Esophagus (tissue), 2 donors: ENCODE data around the gene EMX2. TPM values are rescaled to one million over a fixed set of nuclear protein-coding genes. Genes with fewer than 3 reads are reported as not detected.

Source experiments
- H3K27ac ChIP-seq, 2 donors: one replicate each; pipeline ENCODE4 v1.5.1; 2013; ENCODE audit warnings: low read depth in 2 of 2, mild to moderate bottlenecking in 2 of 2, inconsistent platforms in 1 of 2, low read length in 1 of 2, moderate library complexity in 1 of 2
- H3K27me3 ChIP-seq, 2 donors: one replicate each; pipeline ENCODE4 v1.6.1; 2013; ENCODE audit warnings: low read length in 2 of 2, control low read depth in 1 of 2, mild to moderate bottlenecking in 1 of 2; ENCODE audit not compliant: insufficient read depth in 2 of 2, control insufficient read depth in 1 of 2
- H3K36me3 ChIP-seq, 2 donors: one replicate each; pipeline ENCODE4 v1.6.1; 2013; ENCODE audit warnings: low read length in 1 of 2; ENCODE audit not compliant: control insufficient read depth in 2 of 2, insufficient read depth in 2 of 2
- H3K4me1 ChIP-seq, 2 donors: one replicate each; pipeline ENCODE4 v1.6.1; 2013; ENCODE audit warnings: low read length in 1 of 2; ENCODE audit not compliant: control insufficient read depth in 2 of 2, insufficient read depth in 2 of 2
- H3K4me3 ChIP-seq, 2 donors: one replicate each; pipeline ENCODE4 v1.5.1; 2013; ENCODE audit warnings: low read length in 2 of 2, mild to moderate bottlenecking in 2 of 2, low read depth in 1 of 2, moderate library complexity in 1 of 2
- H3K9me3 ChIP-seq, 2 donors: one replicate each; pipeline ENCODE4 v1.6.1; 2013; ENCODE audit warnings: mild to moderate bottlenecking in 2 of 2, low read depth in 1 of 2, low read length in 1 of 2, moderate library complexity in 1 of 2; ENCODE audit not compliant: control insufficient read depth in 2 of 2, insufficient read depth in 1 of 2
- WGBS, 2 donors: extraction: QIAGEN DNeasy Blood & Tissue Kit; methylation state at CpG; one replicate each; pipeline ENCODE4 v1.1.7; 2013; 5-methylcytosine and 5-hydroxymethylcytosine counted together
- polyA plus RNA-seq, 2 donors: library from polyadenylated mRNA; stranded (reverse); fragments of 200-250 nt; gene quantifications; one replicate each; pipeline ENCODE4 v1.2.3, GENCODE V29; 2013
- donor health status: healthy with polysubstance abuse.
- donor health status: Bipolar disorder and iron deficiency.

Gene EMX2
- under 1 TPM; 0.10 to 0.15 TPM for polyA plus RNA-seq

DNA sequence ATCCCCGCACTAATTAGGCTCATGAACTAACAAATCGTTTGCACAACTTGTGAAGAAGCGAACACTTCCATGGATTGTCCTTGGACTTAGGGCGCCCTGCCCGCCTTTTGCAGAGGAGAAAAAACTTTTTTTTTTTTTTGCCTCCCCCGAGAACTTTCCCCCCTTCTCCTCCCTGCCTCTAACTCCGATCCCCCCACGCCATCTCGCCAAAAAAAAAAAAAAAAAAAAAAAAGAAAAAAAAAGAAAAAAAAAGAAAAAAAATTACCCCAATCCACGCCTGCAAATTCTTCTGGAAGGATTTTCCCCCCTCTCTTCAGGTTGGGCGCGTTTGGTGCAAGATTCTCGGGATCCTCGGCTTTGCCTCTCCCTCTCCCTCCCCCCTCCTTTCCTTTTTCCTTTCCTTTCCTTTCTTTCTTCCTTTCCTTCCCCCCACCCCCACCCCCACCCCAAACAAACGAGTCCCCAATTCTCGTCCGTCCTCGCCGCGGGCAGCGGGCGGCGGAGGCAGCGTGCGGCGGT is at the start of gene EMX2:
Gene EMX2, plus strand, starts transcription at position 41 of the 519 bp plus-strand sequence. CDS start 522 bp downstream, outside the sequence.
- peak within 1 kb of the TSS; percentile 31 to 37 for H3K4me3 ChIP-seq
- H3K27me3 ChIP-seq, result peaks cover 0 to 56% of the 10 kb centered on the region in 2 donors
- WGBS, 2 donors, result 8 to 16% methylated on average over 24 to 26 of the region's 26 CpGs
- H3K36me3 ChIP-seq, result no peaks in the 10 kb centered on the region
- peaks cover 0 to 2% of the 10 kb centered on the region in 2 donors for H3K9me3 ChIP-seq
- H3K4me1 ChIP-seq, result peaks cover 12 to 14% of the 10 kb centered on the region in 2 donors
- no peak within 1 kb of the TSS for H3K27ac ChIP-seq

DNA sequence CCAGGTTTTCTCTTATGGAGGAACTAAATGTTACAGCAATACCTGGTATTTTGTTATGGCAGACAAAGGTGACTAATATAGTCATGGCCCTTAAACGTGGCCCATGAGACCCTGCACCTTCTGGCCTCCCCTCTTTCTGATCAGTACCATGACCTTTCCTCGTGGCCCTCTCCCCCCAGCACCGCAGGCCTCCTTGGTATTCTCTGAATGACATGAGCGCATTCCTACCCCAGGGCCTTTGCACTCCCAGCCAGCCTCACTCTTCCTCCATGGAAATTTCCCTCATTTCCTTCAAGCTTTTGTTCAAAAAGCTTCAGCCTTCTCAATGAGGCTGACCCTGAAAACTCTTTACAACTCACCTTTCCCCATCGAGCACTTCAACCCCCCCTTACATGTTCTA is 46.5 kb upstream of the EMX2 start:
- H3K9me3 ChIP-seq, result no peaks in the 10 kb centered on the region
- H3K36me3 ChIP-seq, result no peaks in the 10 kb centered on the region
- 41 to 45% methylated on average over 5 of the region's 5 CpGs for WGBS, 2 donors
- H3K27ac ChIP-seq, result no peak overlapping the region
- no peaks in the 10 kb centered on the region for H3K4me1 ChIP-seq
- H3K4me3 ChIP-seq, result no peak overlapping the region
- no peaks in the 10 kb centered on the region for H3K27me3 ChIP-seq

DNA sequence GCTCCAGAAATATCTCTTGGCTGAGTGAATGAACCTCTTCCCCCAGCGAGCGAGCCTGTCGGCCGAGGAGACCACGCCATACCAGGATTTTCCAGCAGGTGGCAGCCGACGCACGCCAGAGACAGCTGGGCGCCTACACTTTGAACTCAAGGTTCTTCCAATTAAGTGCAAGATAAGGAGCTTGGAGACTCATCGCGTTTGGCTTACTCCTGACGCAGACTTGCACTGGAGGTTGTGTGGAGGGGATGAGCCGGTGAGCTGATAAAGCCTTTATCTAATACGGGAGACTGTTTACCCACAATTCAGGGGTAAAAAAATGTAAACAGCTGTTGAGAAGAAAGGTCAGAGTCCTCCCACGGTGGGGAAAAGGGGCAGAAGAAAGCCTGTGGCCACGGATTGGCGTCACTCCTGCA is 45.9 kb upstream of the EMX2 start:
- H3K27ac ChIP-seq, result no peak overlapping the region
- no peak overlapping the region for H3K4me3 ChIP-seq
- H3K9me3 ChIP-seq, result no peaks in the 10 kb centered on the region
- H3K4me1 ChIP-seq, result no peaks in the 10 kb centered on the region
- no peaks in the 10 kb centered on the region for H3K27me3 ChIP-seq
- 7% methylated on average over 17 of the region's 17 CpGs for WGBS, 2 donors
- H3K36me3 ChIP-seq, result no peaks in the 10 kb centered on the region

DNA sequence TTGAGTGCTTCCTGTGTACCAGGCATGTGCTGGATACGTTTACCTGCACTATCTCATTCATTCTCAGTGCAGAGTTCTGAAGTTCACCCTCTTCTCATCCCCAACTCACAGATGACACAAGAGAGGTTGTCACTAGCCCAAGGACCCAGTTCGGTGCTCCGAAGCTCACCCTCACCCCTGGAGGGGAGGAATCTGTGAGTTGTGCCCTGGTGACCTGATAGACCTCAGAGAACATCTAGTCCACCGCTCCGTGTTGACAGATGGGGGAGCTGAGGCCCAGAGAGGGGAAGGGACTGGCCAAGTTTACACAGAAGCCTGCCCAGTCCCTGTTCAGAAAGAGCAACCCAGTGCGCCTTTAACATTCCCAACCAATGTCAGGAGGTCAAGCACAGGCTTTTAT is 44.8 kb upstream of the EMX2 start:
- H3K36me3 ChIP-seq, result no peaks in the 10 kb centered on the region
- H3K27me3 ChIP-seq, result no peaks in the 10 kb centered on the region
- H3K9me3 ChIP-seq, result no peaks in the 10 kb centered on the region
- no peak overlapping the region for H3K27ac ChIP-seq
- 73 to 79% methylated on average over 6 of the region's 6 CpGs for WGBS, 2 donors
- H3K4me3 ChIP-seq, result no peak overlapping the region
- H3K4me1 ChIP-seq, result no peaks in the 10 kb centered on the region

DNA sequence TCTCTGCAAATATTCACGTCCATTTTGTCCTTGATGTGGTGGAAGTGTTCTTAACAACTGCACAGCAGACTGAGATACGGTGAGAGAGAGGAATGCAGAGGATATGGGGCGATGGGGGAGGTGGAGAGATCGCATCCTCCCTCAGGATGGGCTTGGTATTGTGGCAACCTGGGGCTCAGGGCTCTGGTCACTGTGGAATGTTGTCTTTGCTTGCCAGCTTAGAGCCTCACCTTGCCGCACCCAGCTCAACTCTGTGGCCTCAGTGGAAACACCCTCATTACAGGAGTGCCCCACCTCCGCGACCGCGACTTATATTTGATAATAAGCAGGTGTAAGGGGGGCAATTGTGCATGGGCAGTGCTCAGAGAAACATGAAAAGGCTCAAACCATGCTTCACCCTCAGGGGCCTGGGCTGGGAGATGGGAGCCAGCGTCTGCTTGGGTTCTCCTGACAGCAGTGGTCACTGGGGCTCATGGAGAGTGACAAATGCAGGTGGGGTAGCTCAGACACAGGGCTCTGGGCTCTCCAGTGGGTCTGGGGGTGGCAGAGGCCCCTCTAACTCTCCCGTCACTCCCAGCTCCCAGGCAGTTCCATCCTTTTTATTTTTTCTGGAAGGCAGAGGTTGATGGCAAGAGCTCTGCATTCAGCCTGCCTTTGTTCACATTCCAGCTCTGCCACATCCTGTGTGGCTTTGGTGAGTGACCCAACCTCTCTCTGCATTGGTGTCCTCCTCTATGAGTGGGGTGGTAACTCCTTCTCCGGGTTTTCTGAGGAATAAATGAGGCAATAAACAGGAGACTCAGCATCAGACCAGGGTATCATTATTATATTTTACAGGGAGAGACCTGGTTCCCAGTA is 43.1 kb upstream of the EMX2 start:
- no peaks in the 10 kb centered on the region for H3K9me3 ChIP-seq

GRCh38 chr10:117500456-117500855 is 42.1 kb upstream of the EMX2 start:
- WGBS, 2 donors, result 83% methylated on average over 5 of the region's 5 CpGs
- no peaks in the 10 kb centered on the region for H3K9me3 ChIP-seq
- no peak overlapping the region for H3K27ac ChIP-seq
- no peaks in the 10 kb centered on the region for H3K36me3 ChIP-seq
- no peaks in the 10 kb centered on the region for H3K4me1 ChIP-seq
- H3K27me3 ChIP-seq, result no peaks in the 10 kb centered on the region
- H3K4me3 ChIP-seq, result no peak overlapping the region

More for the DNA sequence above, 43.1 kb upstream of the EMX2 start:
- no peaks in the 10 kb centered on the region for H3K36me3 ChIP-seq
- no peak overlapping the region for H3K27ac ChIP-seq
- H3K4me1 ChIP-seq, result no peaks in the 10 kb centered on the region
- no peak overlapping the region for H3K4me3 ChIP-seq
- H3K27me3 ChIP-seq, result no peaks in the 10 kb centered on the region
- 75 to 78% methylated on average over 12 of the region's 12 CpGs for WGBS, 2 donors

GRCh38 chr10:117501460-117502035 is 41.0 kb upstream of the EMX2 start:
- H3K27ac ChIP-seq, result no peak overlapping the region
- peaks cover 0 to 5% of the 10 kb centered on the region in 2 donors for H3K27me3 ChIP-seq
- 79 to 84% methylated on average over 12 of the region's 12 CpGs for WGBS, 2 donors
- H3K4me3 ChIP-seq, result no peak overlapping the region
- no peaks in the 10 kb centered on the region for H3K4me1 ChIP-seq
- H3K36me3 ChIP-seq, result no peaks in the 10 kb centered on the region
- H3K9me3 ChIP-seq, result no peaks in the 10 kb centered on the region

DNA sequence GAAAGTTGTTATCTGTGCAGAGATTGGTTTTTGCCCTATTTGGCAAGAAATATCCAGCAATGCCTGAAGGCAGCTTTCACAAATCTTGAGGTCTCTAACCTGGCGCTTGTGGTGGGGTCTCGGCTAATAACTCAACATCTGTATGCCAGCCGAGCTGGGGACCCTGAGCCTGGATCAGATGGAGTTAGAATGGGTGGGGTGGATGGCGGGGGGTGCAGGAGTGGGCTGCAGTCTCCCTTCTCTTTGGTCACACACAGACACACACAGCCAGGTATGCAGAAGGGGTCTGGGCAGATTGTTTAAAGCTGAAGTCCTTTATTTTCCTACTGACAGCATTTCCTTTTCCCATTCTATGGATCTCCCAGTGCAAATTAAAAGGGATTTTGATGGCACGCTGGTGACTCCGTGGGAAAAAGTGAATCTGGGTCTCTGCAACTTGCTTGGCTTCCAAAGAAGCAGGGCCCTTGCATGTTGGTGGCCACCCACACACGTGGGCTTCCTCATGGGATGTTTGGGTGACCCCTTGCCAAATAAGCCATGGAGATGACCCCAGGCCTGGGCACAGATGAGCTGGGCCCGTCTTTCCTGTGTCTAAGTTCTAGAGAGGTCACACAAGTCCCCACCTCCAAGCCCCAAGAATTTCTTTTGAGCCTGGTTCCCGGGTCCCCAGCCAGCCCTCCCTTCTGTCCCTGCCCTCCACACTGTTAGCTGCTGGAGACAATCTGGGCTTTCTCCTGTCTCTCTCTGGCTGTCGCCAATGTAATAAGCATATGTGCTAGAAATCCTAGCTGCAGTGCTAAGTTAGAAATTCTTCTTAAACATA is 39.9 kb upstream of the EMX2 start:
- H3K4me3 ChIP-seq, result no peak overlapping the region
- no peaks in the 10 kb centered on the region for H3K4me1 ChIP-seq
- H3K36me3 ChIP-seq, result no peaks in the 10 kb centered on the region
- 71% methylated on average over 10 of the region's 10 CpGs for WGBS, 2 donors
- peaks cover 0 to 5% of the 10 kb centered on the region in 2 donors for H3K27me3 ChIP-seq
- no peak overlapping the region for H3K27ac ChIP-seq
- no peaks in the 10 kb centered on the region for H3K9me3 ChIP-seq
